ENCODE results near the gene PHAF1.

- TF ChIP-seq POLR2A (IDR thresholded peaks at IDR 0.05; ENCODE audit: low read length) (peak; percentile 34), GATA1 (IDR thresholded peaks at IDR 0.05; ENCODE audit: low read depth, low read length) (no peak)
These were observed 87.1 kb downstream of the PHAF1 start for GRCh38 chr16:67196881-67197280.
